ENCODE measurements around the gene TUG1. TPM values are rescaled to one million over a fixed set of nuclear protein-coding genes. Genes with fewer than 3 reads are reported as not detected.

Gene TUG1
- total and polyA plus RNA-seq, 4 donors: 11.3 to 32.9 (median 18.2) TPM

GRCh38 chr22:30934053-30934452 lies 35.0 kb upstream of the TUG1 start (continued):
- TF ChIP-seq ZBTB33 (IDR thresholded peaks at IDR 0.05): no peak
- TF ChIP-seq RXRA (IDR thresholded peaks at IDR 0.05): no peak
- no peak for TF ChIP-seq GABPA (IDR thresholded peaks at IDR 0.05 in 1 of 2, conservative IDR thresholded peaks at IDR 0.05 in 1 of 2)

- peaks cover 24 to 92% (median 82%) of the 10 kb centered on the region in 4 donors for H3K36me3 ChIP-seq (ENCODE audit: control insufficient read depth in 4 of 4, insufficient read depth in 3 of 4, low read depth in 1 of 4, low read length in 3 of 4)
- 81% methylated on average over 7 of the region's 7 CpGs for WGBS
- no peaks in the 10 kb centered on the region for H3K4me1 ChIP-seq (ENCODE audit: control insufficient read depth in 4 of 4, insufficient read depth in 4 of 4, low read length in 3 of 4)
- no peak overlapping the region for H3K4me3 ChIP-seq (ENCODE audit: low read depth in 1 of 3, low read length in 3 of 3)
- H3K9me3 ChIP-seq (ENCODE audit: control insufficient read depth in 4 of 4, low read length in 3 of 4): no peaks in the 10 kb centered on the region
- no peak overlapping the region for H3K9ac ChIP-seq (ENCODE audit: low read depth in 1 of 2, low read length in 2 of 2)
- no peaks in the 10 kb centered on the region for H3K27me3 ChIP-seq (ENCODE audit: control insufficient read depth in 4 of 4, insufficient read depth in 4 of 4, low read length in 3 of 4)
- TF ChIP-seq SP1 (IDR thresholded peaks at IDR 0.05) (no peak), CTCF (IDR thresholded peaks at IDR 0.05; ENCODE audit: low read depth, low read length, missing input control) (no peak), RXRA (IDR thresholded peaks at IDR 0.05) (no peak), RAD21 (IDR thresholded peaks at IDR 0.05) (no peak), REST (IDR thresholded peaks at IDR 0.05) (no peak), FOXA2 (IDR thresholded peaks at IDR 0.05) (no peak)
- DNase-seq (ENCODE audit: low spot score): no peak
- H3K27ac ChIP-seq (ENCODE audit: low read depth in 1 of 2, low read length in 2 of 2): no peak overlapping the region
These were observed 28.2 kb upstream of the TUG1 start for GRCh38 chr22:30940685-30941362.

- H3K4me1 ChIP-seq (ENCODE audit: control insufficient read depth in 4 of 4, insufficient read depth in 4 of 4, low read length in 3 of 4): no peaks in the 10 kb centered on the region
- WGBS: 94% methylated on average over 11 of the region's 11 CpGs
- no peak overlapping the region for H3K27ac ChIP-seq (ENCODE audit: low read depth in 1 of 2, low read length in 2 of 2)
- no peak overlapping the region for H3K4me3 ChIP-seq (ENCODE audit: low read depth in 1 of 3, low read length in 3 of 3)
- DNase-seq (ENCODE audit: low spot score): no peak
- no peak overlapping the region for H3K9ac ChIP-seq (ENCODE audit: low read depth in 1 of 2, low read length in 2 of 2)
- H3K36me3 ChIP-seq (ENCODE audit: control insufficient read depth in 4 of 4, insufficient read depth in 3 of 4, low read depth in 1 of 4, low read length in 3 of 4): peaks cover 24 to 92% (median 83%) of the 10 kb centered on the region in 4 donors
- TF ChIP-seq ATF3 (IDR thresholded peaks at IDR 0.05) (no peak), JUND (IDR thresholded peaks at IDR 0.05) (no peak), REST (IDR thresholded peaks at IDR 0.05) (no peak), FOXA1 (IDR thresholded peaks at IDR 0.05) (no peak), YY1 (IDR thresholded peaks at IDR 0.05) (no peak), RXRA (IDR thresholded peaks at IDR 0.05) (no peak), NR2F2 (IDR thresholded peaks at IDR 0.05) (no peak), SP1 (IDR thresholded peaks at IDR 0.05) (no peak), RAD21 (IDR thresholded peaks at IDR 0.05) (no peak), FOXA2 (IDR thresholded peaks at IDR 0.05) (no peak), HNF4A (conservative IDR thresholded peaks at IDR 0.05) (no peak)
- no peaks in the 10 kb centered on the region for H3K27me3 ChIP-seq (ENCODE audit: control insufficient read depth in 4 of 4, insufficient read depth in 4 of 4, low read length in 3 of 4)
- no peaks in the 10 kb centered on the region for H3K9me3 ChIP-seq (ENCODE audit: control insufficient read depth in 4 of 4, low read length in 3 of 4)
These were observed 27.7 kb upstream of the TUG1 start for GRCh38 chr22:30941363-30941740.
